ENCODE results near the gene FOXN3.

- TF ChIP-seq CTCF (IDR thresholded peaks at IDR 0.05) = no peak
- TF ChIP-seq POLR2AphosphoS5 (IDR thresholded peaks at IDR 0.05; ENCODE audit: low read depth, low read length) = no peak
- no peak for TF ChIP-seq TCF7L2 (IDR thresholded peaks at IDR 0.05; ENCODE audit: low read depth, low read length)
- no peak for TF ChIP-seq REST (IDR thresholded peaks at IDR 0.05; ENCODE audit: insufficient read depth in 1 of 2, low read depth in 2 of 2, low read length in 1 of 2)
These were observed 46.3 kb downstream of the FOXN3 start for GRCh38 chr14:89370781-89371180.
